Gastroesophageal sphincter (tissue), 3 donors: ENCODE data around the gene PAX3.

Source experiments
- CTCF ChIP-seq, 4 experiments: fragments of 200-600 bp in 2 of 4; fragments of 450-650 bp in 2 of 4; sonication (generic) in 1 of 4; IDR thresholded peaks; one replicate each; pipeline ENCODE4 v1.5.1; 2017 to 2019; ENCODE audit warnings: antibody characterized with exemption in 4 of 4, mild to moderate bottlenecking in 2 of 4, moderate library complexity in 2 of 4
- EP300 ChIP-seq: sonication (generic); formaldehyde crosslinking; IDR thresholded peaks from one replicate; pipeline ENCODE4 v1.6.1; 2017; ENCODE audit warnings: antibody characterized with exemption, mild to moderate bottlenecking
- POLR2A ChIP-seq, 2 donors: fragments of 450-650 bp; IDR thresholded peaks; one replicate each; pipeline ENCODE4 v1.6.1; 2017; ENCODE audit warnings: antibody characterized with exemption in 2 of 2, mild to moderate bottlenecking in 2 of 2, moderate library complexity in 1 of 2

- TF ChIP-seq EP300 (no peak), POLR2A (IDR thresholded peaks at IDR 0.05) (no peak), CTCF (IDR thresholded peaks at IDR 0.05) (no peak)
Measured at GRCh38 chr2:222299906-222300725, 1.3 kb upstream of the PAX3 start.
